Endodermal cell (in vitro differentiated cells): ENCODE results near the gene FAM185A. TPM values are rescaled to one million over a fixed set of nuclear protein-coding genes. Genes with fewer than 3 reads are reported as not detected.
"Not testable (repeated sequence)": the region's sequence is repeated elsewhere in the genome, so short reads cannot be mapped to it uniquely, and the experiment has no call there.

Source experiments
- DNase-seq: peaks from one replicate; pipeline ENCODE4 v3.0.0-alpha.2; 2017
- H3K27ac ChIP-seq: 2 replicates; pipeline ENCODE4 v1.5.1; 2013; ENCODE audit warnings: mild to moderate bottlenecking, low read depth, low read length, moderate library complexity
- H3K27me3 ChIP-seq: 2 replicates; pipeline ENCODE4 v1.6.1; 2013; ENCODE audit warnings: mild to moderate bottlenecking, low read length, moderate library complexity; ENCODE audit not compliant: insufficient read depth, control insufficient read depth, poor library complexity, severe bottlenecking
- H3K36me3 ChIP-seq: 2 replicates; pipeline ENCODE4 v1.7.0; 2013; ENCODE audit warnings: mild to moderate bottlenecking, low read length, moderate library complexity; ENCODE audit not compliant: control insufficient read depth, insufficient read depth
- H3K4me1 ChIP-seq: one replicate; pipeline ENCODE4 v1.7.0; 2013; ENCODE audit warnings: low read length; ENCODE audit not compliant: control insufficient read depth, insufficient read depth
- H3K4me3 ChIP-seq: 2 replicates; pipeline ENCODE4 v1.5.1; 2013; ENCODE audit warnings: mild to moderate bottlenecking, low read length, moderate library complexity
- H3K9ac ChIP-seq: 2 replicates; pipeline ENCODE4 v1.6.1; 2013; ENCODE audit warnings: mild to moderate bottlenecking, low read length, moderate library complexity; ENCODE audit not compliant: poor library complexity, severe bottlenecking; ENCODE audit errors: extremely low read depth
- H3K9me3 ChIP-seq: 2 replicates; pipeline ENCODE4 v1.6.1; 2013; ENCODE audit warnings: mild to moderate bottlenecking, low read length, moderate library complexity; ENCODE audit not compliant: control insufficient read depth
- H3K27ac Mint-ChIP-seq: 2 replicates; pipeline ENCODE4 v1.8.0; 2020; ENCODE audit warnings: mixed read lengths
- H3K27me3 Mint-ChIP-seq: 2 replicates; pipeline ENCODE4 v1.8.0; 2021; ENCODE audit warnings: mild to moderate bottlenecking, mixed read lengths; ENCODE audit not compliant: insufficient read depth
- H3K36me3 Mint-ChIP-seq: 2 replicates; pipeline ENCODE4 v1.8.0; 2020; ENCODE audit warnings: low read depth, mixed read lengths
- H3K4me1 Mint-ChIP-seq: 2 replicates; pipeline ENCODE4 v1.8.0; 2020; ENCODE audit warnings: mixed read lengths
- H3K4me3 Mint-ChIP-seq: 2 replicates; pipeline ENCODE4 v1.8.0; 2020; ENCODE audit warnings: mild to moderate bottlenecking, moderate library complexity, mixed read lengths
- H3K9me3 Mint-ChIP-seq: 2 replicates; pipeline ENCODE4 v1.8.0; 2020; ENCODE audit warnings: mild to moderate bottlenecking, mixed read lengths
- WGBS, 2 experiments: methylation state at CpG; one replicate each; pipeline versions ENCODE4 v1.1.5 to v1.1.7; 2013; ENCODE audit warnings: missing lambda C conversion rate in 2 of 2, mixed read lengths in 1 of 2; ENCODE audit not compliant: insufficient coverage in 1 of 2, insufficient read length in 1 of 2; 5-methylcytosine and 5-hydroxymethylcytosine counted together
- total RNA-seq, 2 donors: library from RNA; stranded (reverse); fragmentation: NEBNext Ultra II Directional in 1 of 2; extraction: Animal tissue kit (Norgen Biotek cat#: 25700) in 1 of 2; gene quantifications; 2 replicates in 1 of 2; 3 replicates in 1 of 2; pipeline ENCODE4 v1.2.1, GENCODE V29; 2021
- TF ChIP-seq, protein P1 (sequence below): fragments of 200-600 bp; sonication (generic); conservative IDR thresholded peaks from 2 replicates; pipeline ENCODE4 v1.5.0; 2021; ENCODE audit warnings: antibody characterized with exemption, mild to moderate bottlenecking

FAM185A gene
- total RNA-seq, 2 donors from 2014 or later, result 5.6 to 7.8 TPM

DNA sequence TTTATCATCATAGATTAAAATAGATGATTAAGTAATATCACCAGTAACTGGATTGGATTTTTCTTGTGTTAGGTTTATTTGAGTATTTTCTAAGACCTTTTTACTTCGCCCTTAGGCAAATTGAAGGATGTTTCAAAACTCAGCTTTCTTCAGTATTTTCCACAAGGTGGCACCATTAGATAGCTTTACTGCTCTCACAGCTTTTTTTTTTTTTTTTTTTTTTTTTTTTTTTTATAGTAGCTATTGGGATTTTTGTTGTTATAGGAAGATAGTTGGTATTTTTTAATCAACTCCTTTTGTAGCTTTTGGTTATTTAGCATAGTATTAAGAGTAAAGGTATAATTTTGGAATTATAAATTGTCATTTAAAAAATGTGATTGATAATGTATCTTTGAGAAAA, 9.4 kb downstream of the FAM185A start:
- H3K4me3 Mint-ChIP-seq, result not testable (repeated sequence)

DNA sequence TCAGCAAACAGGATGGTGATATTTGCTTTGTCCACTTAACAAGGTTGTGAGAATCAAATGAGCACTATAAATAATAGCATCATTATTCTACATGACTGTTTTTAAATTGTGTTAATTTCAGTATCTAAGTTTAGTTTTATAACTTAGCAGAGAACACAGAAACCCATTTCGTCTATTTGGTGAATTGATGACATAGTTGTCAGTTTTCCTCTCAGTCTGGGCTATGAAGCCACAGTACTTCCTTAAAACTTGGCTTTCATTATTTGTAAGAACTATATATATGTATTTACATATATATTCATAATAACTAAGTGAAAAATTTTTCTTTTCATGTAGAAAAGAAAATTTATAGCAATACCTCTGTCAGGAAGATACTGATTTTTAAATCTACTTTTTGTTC, 11.1 kb downstream of the FAM185A start:
- H3K27me3 Mint-ChIP-seq, H3K36me3 ChIP-seq, H3K4me1 ChIP-seq, H3K4me3 ChIP-seq, H3K9ac ChIP-seq, H3K4me1 Mint-ChIP-seq, H3K9me3 Mint-ChIP-seq, H3K36me3 Mint-ChIP-seq, DNase-seq, H3K27ac ChIP-seq, H3K27me3 ChIP-seq, H3K9me3 ChIP-seq, H3K4me3 Mint-ChIP-seq, H3K27ac Mint-ChIP-seq: not testable (repeated sequence)
- 92% methylated on average over 1 of the region's 1 CpG; no CpG with 5 or more reads in 1 of the 2 experiments for WGBS, 2 experiments

More for the DNA sequence above, 9.4 kb downstream of the FAM185A start:
- not testable (repeated sequence) for H3K4me1 ChIP-seq, DNase-seq, H3K36me3 Mint-ChIP-seq, H3K4me1 Mint-ChIP-seq, H3K27ac Mint-ChIP-seq, H3K9ac ChIP-seq, H3K4me3 ChIP-seq, H3K36me3 ChIP-seq, H3K27me3 ChIP-seq, H3K27ac ChIP-seq, H3K9me3 ChIP-seq, H3K9me3 Mint-ChIP-seq, H3K27me3 Mint-ChIP-seq
- TF ChIP-seq, protein P1, sequence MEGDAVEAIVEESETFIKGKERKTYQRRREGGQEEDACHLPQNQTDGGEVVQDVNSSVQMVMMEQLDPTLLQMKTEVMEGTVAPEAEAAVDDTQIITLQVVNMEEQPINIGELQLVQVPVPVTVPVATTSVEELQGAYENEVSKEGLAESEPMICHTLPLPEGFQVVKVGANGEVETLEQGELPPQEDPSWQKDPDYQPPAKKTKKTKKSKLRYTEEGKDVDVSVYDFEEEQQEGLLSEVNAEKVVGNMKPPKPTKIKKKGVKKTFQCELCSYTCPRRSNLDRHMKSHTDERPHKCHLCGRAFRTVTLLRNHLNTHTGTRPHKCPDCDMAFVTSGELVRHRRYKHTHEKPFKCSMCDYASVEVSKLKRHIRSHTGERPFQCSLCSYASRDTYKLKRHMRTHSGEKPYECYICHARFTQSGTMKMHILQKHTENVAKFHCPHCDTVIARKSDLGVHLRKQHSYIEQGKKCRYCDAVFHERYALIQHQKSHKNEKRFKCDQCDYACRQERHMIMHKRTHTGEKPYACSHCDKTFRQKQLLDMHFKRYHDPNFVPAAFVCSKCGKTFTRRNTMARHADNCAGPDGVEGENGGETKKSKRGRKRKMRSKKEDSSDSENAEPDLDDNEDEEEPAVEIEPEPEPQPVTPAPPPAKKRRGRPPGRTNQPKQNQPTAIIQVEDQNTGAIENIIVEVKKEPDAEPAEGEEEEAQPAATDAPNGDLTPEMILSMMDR, result peak; percentile 63
- no CpG with 5 or more reads among the region's 1 CpG for WGBS, 2 experiments

DNA sequence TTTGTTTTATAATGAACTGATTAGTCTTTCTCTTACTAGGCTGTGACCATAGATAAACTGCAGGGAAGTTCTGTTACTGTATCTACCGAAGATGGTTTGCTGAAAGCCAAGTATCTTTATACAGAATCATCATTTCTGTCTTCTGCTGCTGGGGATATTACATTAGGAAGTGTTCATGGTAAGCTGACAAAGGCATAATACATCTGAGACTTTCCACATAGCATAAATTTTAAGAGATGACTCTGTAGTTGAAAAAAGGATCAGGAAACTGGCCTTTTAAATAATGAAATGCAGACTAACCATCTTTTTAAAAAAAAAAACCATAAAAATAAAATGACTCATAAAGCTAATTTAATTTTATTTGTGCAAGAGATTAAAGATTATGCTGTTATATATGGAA, 12.4 kb downstream of the FAM185A start:
- H3K4me3 ChIP-seq, H3K4me1 ChIP-seq, H3K4me3 Mint-ChIP-seq, H3K4me1 Mint-ChIP-seq, H3K9me3 Mint-ChIP-seq, H3K27ac Mint-ChIP-seq, DNase-seq, H3K36me3 Mint-ChIP-seq, H3K27ac ChIP-seq, H3K27me3 ChIP-seq, H3K27me3 Mint-ChIP-seq, H3K9me3 ChIP-seq, H3K36me3 ChIP-seq, H3K9ac ChIP-seq: not testable (repeated sequence)
- WGBS, 2 experiments, result 70% methylated on average over 1 of the region's 1 CpG; no CpG with 5 or more reads in 1 of the 2 experiments

DNA sequence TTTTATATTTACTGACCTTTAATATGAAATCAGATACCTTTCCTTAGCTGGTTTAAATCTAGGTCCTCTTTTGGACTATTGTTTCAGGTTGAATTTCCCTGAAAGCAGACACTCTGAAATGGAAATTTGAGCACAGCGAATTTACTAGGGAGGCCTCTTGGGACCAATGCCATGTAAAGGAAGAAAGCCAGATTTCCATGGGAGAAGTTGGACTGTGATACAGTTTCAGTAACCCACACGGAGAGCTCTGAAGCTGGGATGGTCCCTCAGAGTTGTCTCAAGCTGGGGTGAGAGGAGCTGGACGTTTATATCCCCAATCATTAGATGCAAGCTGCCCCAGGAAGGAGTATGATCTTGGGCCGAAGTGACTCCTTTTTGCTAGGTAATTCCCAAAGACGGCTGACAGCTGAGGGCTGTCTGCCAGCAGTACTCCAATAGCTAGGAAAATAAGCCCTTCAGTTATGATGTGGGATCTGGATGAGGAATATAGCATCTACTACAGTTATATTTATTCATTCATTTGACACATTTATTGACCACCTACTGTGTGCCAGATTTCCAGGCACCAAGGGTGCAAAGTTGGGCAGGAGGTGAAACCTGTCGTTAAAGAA, 14.6 kb downstream of the FAM185A start:
- H3K27ac ChIP-seq, H3K36me3 Mint-ChIP-seq, H3K4me1 Mint-ChIP-seq, H3K9ac ChIP-seq, H3K4me1 ChIP-seq, H3K9me3 Mint-ChIP-seq, H3K27me3 Mint-ChIP-seq, H3K9me3 ChIP-seq, H3K27ac Mint-ChIP-seq, H3K27me3 ChIP-seq, H3K4me3 Mint-ChIP-seq, H3K4me3 ChIP-seq, DNase-seq, H3K36me3 ChIP-seq: not testable (repeated sequence)
- 88% methylated on average over 6 of the region's 6 CpGs; no CpG with 5 or more reads in 1 of the 2 experiments for WGBS, 2 experiments

DNA sequence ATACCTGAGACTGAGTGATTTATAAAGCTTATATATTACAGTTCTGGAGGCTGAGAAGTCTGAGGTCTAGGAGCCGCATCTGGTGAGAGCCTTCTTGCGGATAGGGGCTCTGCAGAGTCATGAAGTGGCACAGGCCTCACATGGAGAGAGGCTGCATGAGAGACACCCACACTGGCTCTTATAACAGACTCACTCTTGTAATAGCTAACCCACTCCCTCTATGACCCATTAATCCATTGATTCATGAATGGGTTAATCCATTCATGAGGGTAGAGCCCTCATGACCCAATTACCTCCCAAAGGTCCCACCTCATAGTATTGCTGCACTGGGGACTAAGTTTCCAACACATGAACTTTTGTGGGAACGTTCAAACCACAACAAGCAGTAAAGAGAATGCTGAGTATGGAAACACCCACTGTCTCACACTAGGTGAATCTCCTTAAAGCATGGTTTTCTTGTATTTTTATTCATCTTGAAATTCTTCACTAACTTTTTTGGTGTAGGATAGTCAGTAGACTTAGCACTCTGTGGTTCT, 20.9 kb downstream of the FAM185A start:
- H3K4me1 Mint-ChIP-seq, H3K36me3 ChIP-seq, H3K27me3 Mint-ChIP-seq, H3K27me3 ChIP-seq, H3K4me1 ChIP-seq, H3K36me3 Mint-ChIP-seq, H3K9ac ChIP-seq, H3K9me3 ChIP-seq, H3K4me3 Mint-ChIP-seq, H3K4me3 ChIP-seq, H3K9me3 Mint-ChIP-seq, H3K27ac ChIP-seq, H3K27ac Mint-ChIP-seq, DNase-seq: not testable (repeated sequence)
- WGBS, 2 experiments, result 95 to 100% methylated on average over 1 of the region's 3 CpGs

DNA sequence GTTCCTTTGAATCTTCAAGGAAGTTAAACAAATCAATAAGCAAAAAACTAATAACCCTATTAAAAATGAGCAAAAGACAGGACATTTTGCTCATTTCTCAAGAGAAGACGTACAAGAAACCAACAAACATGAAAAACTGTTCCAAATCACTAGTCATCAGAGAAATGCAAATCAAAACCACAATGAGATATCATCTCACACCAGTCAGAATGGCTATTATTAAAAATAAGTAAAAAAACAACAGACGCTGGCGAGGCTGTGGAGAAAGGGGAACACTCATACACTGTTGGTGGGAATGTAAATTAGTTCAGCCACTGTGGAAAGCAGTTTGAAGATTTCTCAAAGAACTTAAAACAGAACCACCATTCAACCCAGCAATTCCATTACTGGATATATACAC, 21.7 kb downstream of the FAM185A start:
- not testable (repeated sequence) for H3K27ac ChIP-seq, H3K9ac ChIP-seq, H3K4me3 ChIP-seq, H3K27me3 ChIP-seq, H3K36me3 ChIP-seq, H3K4me1 ChIP-seq, H3K4me3 Mint-ChIP-seq, H3K9me3 ChIP-seq, H3K27ac Mint-ChIP-seq, H3K9me3 Mint-ChIP-seq, H3K36me3 Mint-ChIP-seq, H3K4me1 Mint-ChIP-seq, H3K27me3 Mint-ChIP-seq, DNase-seq
- WGBS, 2 experiments, result 93% methylated on average over 1 of the region's 3 CpGs; no CpG with 5 or more reads in 1 of the 2 experiments
